HG03045 (cell line): ENCODE results near the gene CBX6.

Source experiments
- ATAC-seq: cut with Tn5 transposase; IDR thresholded peaks from one replicate; pipeline ENCODE4 v1.9.1; 2021; ENCODE audit warnings: mild to moderate bottlenecking, moderate library complexity; ENCODE audit not compliant: unreplicated experiment

CBX6 gene

GRCh38 chr22:38873469-38874411 is 1.7 kb upstream of the CBX6 start:
- ATAC-seq: no peak

- ATAC-seq: no peak
Measured at GRCh38 chr22:38872831-38873248, 824 bp upstream of the CBX6 start.

- ATAC-seq: peak; percentile 1
Measured at GRCh38 chr22:38871360-38872171, 450 bp downstream of the CBX6 start.

- no peak for ATAC-seq
Measured at GRCh38 chr22:38870791-38871359, 1.1 kb downstream of the CBX6 start.

- ATAC-seq: peak; percentile 27
Measured at GRCh38 chr22:38870312-38870741, 1.7 kb downstream of the CBX6 start.

GRCh38 chr22:38869663-38870062 is 2.4 kb downstream of the CBX6 start:
- no peak for ATAC-seq

- ATAC-seq: no peak
Measured at GRCh38 chr22:38868886-38869381, 3.1 kb downstream of the CBX6 start.

GRCh38 chr22:38868286-38868721 is 3.7 kb downstream of the CBX6 start:
- ATAC-seq: no peak

GRCh38 chr22:38867471-38868285 is 4.3 kb downstream of the CBX6 start:
- ATAC-seq: no peak

- ATAC-seq: no peak
Measured at GRCh38 chr22:38867124-38867455, 4.9 kb downstream of the CBX6 start.

- no peak for ATAC-seq
Measured at GRCh38 chr22:38866399-38867123, 5.5 kb downstream of the CBX6 start.

GRCh38 chr22:38866024-38866398 is 6.0 kb downstream of the CBX6 start:
- no peak for ATAC-seq

- ATAC-seq: no peak
Measured at GRCh38 chr22:38865201-38866023, 6.6 kb downstream of the CBX6 start.

- no peak for ATAC-seq
Measured at GRCh38 chr22:38864361-38865191, 7.4 kb downstream of the CBX6 start.

- no peak for ATAC-seq
Measured at GRCh38 chr22:38863531-38864131, 8.4 kb downstream of the CBX6 start.

GRCh38 chr22:38862375-38863329 is 9.4 kb downstream of the CBX6 start:
- no peak for ATAC-seq

- no peak for ATAC-seq
Measured at GRCh38 chr22:38861927-38862326, 10.1 kb downstream of the CBX6 start.
